GM21423 (cell line): ENCODE measurements around the gene DCTN5.

Source experiments
- ATAC-seq: cut with Tn5 transposase; IDR thresholded peaks from one replicate; pipeline ENCODE4 v1.9.1; 2021; ENCODE audit warnings: mild to moderate bottlenecking, moderate library complexity; ENCODE audit not compliant: unreplicated experiment

Gene DCTN5

DNA sequence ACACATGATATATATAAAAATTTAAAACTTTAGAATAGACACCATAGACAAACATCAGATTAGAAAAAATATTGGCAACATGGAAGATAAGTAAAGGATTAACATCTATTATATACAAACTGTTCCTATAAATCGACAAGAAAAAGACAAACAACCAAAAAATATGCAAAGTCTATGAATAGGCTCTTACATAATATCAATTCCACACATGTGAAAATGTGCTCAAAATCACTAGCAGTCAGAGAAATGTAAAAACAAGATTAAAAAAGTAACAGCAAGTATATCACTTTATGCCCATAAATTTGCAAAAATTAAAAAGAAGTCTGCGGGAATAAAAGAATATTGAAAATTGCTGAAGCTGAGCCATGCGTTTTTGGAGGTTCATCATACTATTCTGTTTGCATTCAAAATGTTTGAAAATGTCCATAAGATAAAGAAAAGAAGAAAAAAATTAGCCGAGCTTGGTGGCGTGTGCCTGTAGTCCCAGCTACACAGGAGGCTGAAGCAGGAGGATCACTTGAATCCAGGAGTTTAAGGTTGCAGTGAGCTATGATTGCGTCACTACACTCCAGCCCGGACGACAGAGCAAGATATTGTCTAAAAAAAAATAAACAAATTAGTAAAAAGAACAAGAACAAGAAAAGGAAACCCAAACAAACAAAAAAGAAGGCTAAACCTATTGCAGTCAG is 83.0 kb downstream of the DCTN5 start:
- no peak for ATAC-seq

DNA sequence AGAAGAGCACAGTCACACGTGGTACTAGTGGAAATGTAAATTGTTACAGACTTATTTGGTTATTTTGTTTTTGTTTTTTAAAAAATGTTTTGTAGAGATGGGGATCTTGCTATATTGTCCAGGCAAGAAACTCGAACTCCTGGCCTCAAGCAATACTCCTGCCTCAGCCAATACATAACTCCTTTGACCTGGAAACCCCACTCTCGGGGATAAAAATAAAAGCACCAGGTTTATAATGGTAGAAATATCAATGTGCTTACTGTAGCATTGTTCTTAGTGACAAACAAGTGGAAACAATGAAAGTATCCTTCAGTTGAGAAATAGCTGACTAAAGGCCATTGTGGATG is 83.5 kb downstream of the DCTN5 start:
- no peak for ATAC-seq

DNA sequence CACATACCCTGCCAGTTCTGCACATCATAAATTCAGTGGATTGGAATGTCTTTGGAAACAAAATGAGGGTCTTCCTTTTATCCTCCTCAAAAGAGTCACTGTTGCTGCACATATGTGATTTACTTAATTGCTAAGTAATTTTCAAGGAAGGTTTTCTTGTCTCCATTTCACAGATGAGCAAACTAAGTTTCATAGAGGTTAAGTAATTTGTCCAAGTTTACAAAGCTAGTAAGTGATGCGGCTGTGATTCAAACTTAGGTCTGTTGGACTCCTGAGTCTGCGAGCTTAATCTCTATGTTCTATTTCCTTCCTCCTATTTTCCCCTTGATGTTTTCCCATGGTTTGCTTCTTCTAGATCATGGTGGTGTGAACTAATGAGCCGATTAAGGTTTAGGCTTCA is 85.4 kb downstream of the DCTN5 start:
- ATAC-seq = no peak
